Esophagus squamous epithelium (tissue), 4 donors: Measurements from ENCODE around the gene ZNF592.

Experiments used
- CTCF ChIP-seq, 6 experiments: fragments of 450-650 bp in 4 of 6; fragments of 200-600 bp in 2 of 6; sonication (generic) in 2 of 6; IDR thresholded peaks; one replicate each; pipeline ENCODE4 v1.5.1; 2016 to 2019; ENCODE audit warnings: antibody characterized with exemption in 6 of 6, mild to moderate bottlenecking in 4 of 6, moderate library complexity in 4 of 6
- POLR2A ChIP-seq, 4 donors: fragments of 450-650 bp; IDR thresholded peaks; one replicate each; pipeline ENCODE4 v1.6.1; 2017; ENCODE audit warnings: antibody characterized with exemption in 4 of 4, mild to moderate bottlenecking in 4 of 4, moderate library complexity in 3 of 4

- TF ChIP-seq CTCF (IDR thresholded peaks at IDR 0.05) = no peak
- TF ChIP-seq POLR2A (IDR thresholded peaks at IDR 0.05) = no peak
Observed at GRCh38 chr15:84834969-84835368, 86.6 kb downstream of the ZNF592 start.
